C4-2B (cell line): ENCODE measurements around the gene THADA.

Source experiments
- H3K27ac ChIP-seq: fragments of 450-650 bp; 2 replicates; pipeline ENCODE4 v1.5.1; 2017
- ZFX ChIP-seq: fragments of 450-650 bp; IDR thresholded peaks from 2 replicates; pipeline ENCODE4 v1.6.1; 2017
- TF ChIP-seq, protein P1 (sequence below): fragments of 450-650 bp; conservative IDR thresholded peaks from 2 replicates; pipeline ENCODE4 v1.5.1; 2017; ENCODE audit warnings: mild to moderate bottlenecking

Gene THADA

DNA sequence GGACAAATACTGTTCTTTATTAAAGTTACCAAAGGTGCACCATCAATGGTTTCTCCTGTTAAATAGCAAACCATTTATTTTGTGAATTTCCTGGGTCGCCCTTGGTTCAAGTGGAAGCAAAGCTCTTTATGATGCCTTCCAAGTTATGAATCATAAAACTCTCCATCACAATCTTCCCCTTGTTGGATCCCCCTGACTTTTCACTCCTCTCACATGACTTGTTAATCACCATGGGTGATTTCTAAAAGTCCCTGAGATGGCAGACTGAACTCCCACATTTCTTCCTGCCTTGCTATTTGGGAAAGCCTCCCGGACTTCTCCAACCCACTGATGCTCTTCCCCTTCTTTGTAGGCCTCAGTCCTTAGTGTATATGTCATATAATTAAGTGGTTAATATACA is 176.0 kb downstream of the THADA start:
- H3K27ac ChIP-seq = no peak overlapping the region
- no peak for TF ChIP-seq ZFX
- TF ChIP-seq, protein P1, sequence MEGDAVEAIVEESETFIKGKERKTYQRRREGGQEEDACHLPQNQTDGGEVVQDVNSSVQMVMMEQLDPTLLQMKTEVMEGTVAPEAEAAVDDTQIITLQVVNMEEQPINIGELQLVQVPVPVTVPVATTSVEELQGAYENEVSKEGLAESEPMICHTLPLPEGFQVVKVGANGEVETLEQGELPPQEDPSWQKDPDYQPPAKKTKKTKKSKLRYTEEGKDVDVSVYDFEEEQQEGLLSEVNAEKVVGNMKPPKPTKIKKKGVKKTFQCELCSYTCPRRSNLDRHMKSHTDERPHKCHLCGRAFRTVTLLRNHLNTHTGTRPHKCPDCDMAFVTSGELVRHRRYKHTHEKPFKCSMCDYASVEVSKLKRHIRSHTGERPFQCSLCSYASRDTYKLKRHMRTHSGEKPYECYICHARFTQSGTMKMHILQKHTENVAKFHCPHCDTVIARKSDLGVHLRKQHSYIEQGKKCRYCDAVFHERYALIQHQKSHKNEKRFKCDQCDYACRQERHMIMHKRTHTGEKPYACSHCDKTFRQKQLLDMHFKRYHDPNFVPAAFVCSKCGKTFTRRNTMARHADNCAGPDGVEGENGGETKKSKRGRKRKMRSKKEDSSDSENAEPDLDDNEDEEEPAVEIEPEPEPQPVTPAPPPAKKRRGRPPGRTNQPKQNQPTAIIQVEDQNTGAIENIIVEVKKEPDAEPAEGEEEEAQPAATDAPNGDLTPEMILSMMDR = no peak

GRCh38 chr2:43419243-43419642 is 176.6 kb downstream of the THADA start:
- TF ChIP-seq ZFX = no peak
- TF ChIP-seq, protein P1 = no peak
- no peak overlapping the region for H3K27ac ChIP-seq

- no peak for TF ChIP-seq ZFX
- TF ChIP-seq, protein P1 = no peak
- H3K27ac ChIP-seq = no peak overlapping the region
Measured at GRCh38 chr2:43418680-43419079, 177.2 kb downstream of the THADA start.

GRCh38 chr2:43417300-43417699 is 178.5 kb downstream of the THADA start:
- H3K27ac ChIP-seq = no peak overlapping the region
- TF ChIP-seq, protein P1 = no peak
- no peak for TF ChIP-seq ZFX

- no peak for TF ChIP-seq ZFX
- TF ChIP-seq, protein P1 = no peak
- no peak overlapping the region for H3K27ac ChIP-seq
Measured at GRCh38 chr2:43415592-43415991, 180.2 kb downstream of the THADA start.

- no peak overlapping the region for H3K27ac ChIP-seq
- no peak for TF ChIP-seq ZFX
- TF ChIP-seq, protein P1 = no peak
Measured at GRCh38 chr2:43414586-43415135, 181.2 kb downstream of the THADA start.

DNA sequence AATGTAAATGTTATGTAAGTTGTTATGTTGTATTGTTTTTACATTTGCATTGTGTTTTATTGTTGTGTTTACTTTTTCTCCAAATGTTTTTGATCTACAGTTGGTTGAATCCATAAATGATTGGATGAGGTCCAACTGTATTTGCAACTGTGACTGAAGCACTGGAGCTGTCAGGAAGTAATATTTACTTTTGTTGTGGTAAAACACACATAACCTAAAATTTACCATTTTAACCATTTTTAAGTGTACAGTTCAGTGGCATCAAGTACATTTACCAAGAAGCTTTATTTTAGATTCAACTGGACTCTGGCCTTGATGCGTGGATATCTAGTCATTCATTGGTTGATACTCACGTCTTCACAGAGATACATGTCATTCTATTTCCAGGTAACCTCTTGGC is 181.8 kb downstream of the THADA start:
- no peak overlapping the region for H3K27ac ChIP-seq
- no peak for TF ChIP-seq ZFX
- TF ChIP-seq, protein P1 = no peak
